Activated T-cell treated with anti-CD3 and anti-CD28 coated beads, Interleukin-2, amount 50 U/mL, for 4 hours (primary cell): ENCODE measurements around the gene HAT1. TPM values are rescaled to one million over a fixed set of nuclear protein-coding genes. Genes with fewer than 3 reads are reported as not detected.
"Not testable (repeated sequence)": the region's sequence is repeated elsewhere in the genome, so short reads cannot be mapped to it uniquely, and the experiment has no call there.

Experiments
- ATAC-seq, 2 donors: fragments of 200-7000 bp; cut with Tn5 transposase; one replicate each; pipeline ENCODE4 v1.10.0; 2021
- DNase-seq: peaks from one replicate; pipeline ENCODE4 v3.0.0-alpha.2; 2020
- H3K27me3 Mint-ChIP-seq: one replicate; pipeline ENCODE4 v1.8.0; 2021; ENCODE audit warnings: low read depth, mixed read lengths
- H3K36me3 Mint-ChIP-seq: one replicate; pipeline ENCODE4 v1.8.0; 2022; ENCODE audit warnings: mixed read lengths; ENCODE audit not compliant: insufficient read depth
- H3K4me1 Mint-ChIP-seq: one replicate; pipeline ENCODE4 v1.8.0; 2021; ENCODE audit warnings: low read depth, mixed read lengths
- H3K4me3 Mint-ChIP-seq: one replicate; pipeline ENCODE4 v1.8.0; 2021; ENCODE audit warnings: mild to moderate bottlenecking, moderate library complexity, mixed read lengths
- H3K9me3 Mint-ChIP-seq: one replicate; pipeline ENCODE4 v1.8.0; 2021; ENCODE audit warnings: mixed read lengths
- total RNA-seq, 3 donors: library from RNA; stranded (reverse); gene quantifications; one replicate each; pipeline ENCODE4 v1.2.1, GENCODE V29; 2021

The HAT1 gene
- total RNA-seq, 3 donors from 2014 or later = 75.7 to 77.6 (median 76.6) TPM

- peaks cover 7% of the 10 kb centered on the region for H3K36me3 Mint-ChIP-seq
- no peak for ATAC-seq
- no peak overlapping the region for H3K4me3 Mint-ChIP-seq
- DNase-seq = no peak
- H3K4me1 Mint-ChIP-seq = peaks cover 22% of the 10 kb centered on the region
- no peaks in the 10 kb centered on the region for H3K9me3 Mint-ChIP-seq
- H3K27me3 Mint-ChIP-seq = no peaks in the 10 kb centered on the region
Measured at GRCh38 chr2:171895786-171896185, 26.5 kb upstream of the HAT1 start.

GRCh38 chr2:171899623-171900282 is 22.5 kb upstream of the HAT1 start:
- not testable (repeated sequence) for H3K4me3 Mint-ChIP-seq, H3K36me3 Mint-ChIP-seq, H3K9me3 Mint-ChIP-seq, H3K4me1 Mint-ChIP-seq, DNase-seq, H3K27me3 Mint-ChIP-seq, ATAC-seq

- peaks cover 5% of the 10 kb centered on the region for H3K27me3 Mint-ChIP-seq
- H3K4me3 Mint-ChIP-seq = no peak overlapping the region
- H3K9me3 Mint-ChIP-seq = no peaks in the 10 kb centered on the region
- H3K4me1 Mint-ChIP-seq = no peaks in the 10 kb centered on the region
- ATAC-seq (no peak), DNase-seq (no peak)
- H3K36me3 Mint-ChIP-seq = no peaks in the 10 kb centered on the region
Measured at GRCh38 chr2:171902840-171903420, 19.3 kb upstream of the HAT1 start.

- no peaks in the 10 kb centered on the region for H3K4me1 Mint-ChIP-seq
- peaks cover 6% of the 10 kb centered on the region for H3K27me3 Mint-ChIP-seq
- no peak for DNase-seq
- no peaks in the 10 kb centered on the region for H3K36me3 Mint-ChIP-seq
- H3K9me3 Mint-ChIP-seq = no peaks in the 10 kb centered on the region
- no peak overlapping the region for H3K4me3 Mint-ChIP-seq
- no peak for ATAC-seq
Measured at GRCh38 chr2:171908235-171908634, 14.0 kb upstream of the HAT1 start.

GRCh38 chr2:171909266-171909665 is 13.0 kb upstream of the HAT1 start:
- Mint-ChIP-seq H3K27me3 (peaks cover 6% of the 10 kb centered on the region), H3K4me3 (no peak overlapping the region), H3K4me1 (no peaks in the 10 kb centered on the region), H3K9me3 (no peaks in the 10 kb centered on the region), H3K36me3 (no peaks in the 10 kb centered on the region)
- ATAC-seq (no peak), DNase-seq (no peak)

- Mint-ChIP-seq H3K4me3 (no peak overlapping the region), H3K36me3 (no peaks in the 10 kb centered on the region), H3K4me1 (no peaks in the 10 kb centered on the region), H3K27me3 (peaks cover 2% of the 10 kb centered on the region), H3K9me3 (no peaks in the 10 kb centered on the region)
- DNase-seq (no peak), ATAC-seq (no peak)
Measured at GRCh38 chr2:171910494-171910893, 11.8 kb upstream of the HAT1 start.

- no peak for DNase-seq
- H3K4me1 Mint-ChIP-seq = no peaks in the 10 kb centered on the region
- H3K27me3 Mint-ChIP-seq = no peaks in the 10 kb centered on the region
- H3K4me3 Mint-ChIP-seq = no peak overlapping the region
- H3K36me3 Mint-ChIP-seq = no peaks in the 10 kb centered on the region
- no peaks in the 10 kb centered on the region for H3K9me3 Mint-ChIP-seq
- ATAC-seq = no peak
Measured at GRCh38 chr2:171913517-171913916, 8.7 kb upstream of the HAT1 start.

GRCh38 chr2:171919453-171919852 is 2.8 kb upstream of the HAT1 start:
- ATAC-seq = no peak
- Mint-ChIP-seq H3K9me3 (no peaks in the 10 kb centered on the region), H3K4me3 (no peak overlapping the region), H3K4me1 (peaks cover 20% of the 10 kb centered on the region), H3K36me3 (no peaks in the 10 kb centered on the region), H3K27me3 (no peaks in the 10 kb centered on the region)
- no peak for DNase-seq

GRCh38 chr2:171921970-171922229 is 361 bp upstream of the HAT1 start:
- Mint-ChIP-seq H3K36me3 (peaks cover 2% of the 10 kb centered on the region), H3K9me3 (no peaks in the 10 kb centered on the region)
- peak in 1 of 2 donors; percentile 12 for ATAC-seq

GRCh38 chr2:171923206-171923605 is 945 bp downstream of the HAT1 start:
- H3K36me3 Mint-ChIP-seq = peaks cover 5% of the 10 kb centered on the region
- H3K4me1 Mint-ChIP-seq = peaks cover 34% of the 10 kb centered on the region
- no peaks in the 10 kb centered on the region for H3K27me3 Mint-ChIP-seq
- H3K4me3 Mint-ChIP-seq = peak overlapping the region; percentile 95
- DNase-seq = no peak
- ATAC-seq = no peak
- no peaks in the 10 kb centered on the region for H3K9me3 Mint-ChIP-seq

More at GRCh38 chr2:171921970-171922229, 361 bp upstream of the HAT1 start:
- Mint-ChIP-seq H3K27me3 (no peaks in the 10 kb centered on the region), H3K4me3 (peak overlapping the region; percentile 95), H3K4me1 (peaks cover 29% of the 10 kb centered on the region)
- DNase-seq = no peak

- H3K36me3 Mint-ChIP-seq = peaks cover 15% of the 10 kb centered on the region
- H3K9me3 Mint-ChIP-seq = no peaks in the 10 kb centered on the region
- no peaks in the 10 kb centered on the region for H3K27me3 Mint-ChIP-seq
- peaks cover 43% of the 10 kb centered on the region for H3K4me1 Mint-ChIP-seq
- H3K4me3 Mint-ChIP-seq = peak overlapping the region; percentile 95
- DNase-seq (no peak), ATAC-seq (no peak)
Measured at GRCh38 chr2:171924170-171924942, 2.1 kb downstream of the HAT1 start.

- ATAC-seq (no peak), DNase-seq (no peak)
- peaks cover 35% of the 10 kb centered on the region for H3K36me3 Mint-ChIP-seq
- H3K27me3 Mint-ChIP-seq = no peaks in the 10 kb centered on the region
- H3K4me3 Mint-ChIP-seq = no peak overlapping the region
- H3K9me3 Mint-ChIP-seq = no peaks in the 10 kb centered on the region
- peaks cover 46% of the 10 kb centered on the region for H3K4me1 Mint-ChIP-seq
Measured at GRCh38 chr2:171930385-171930784, 8.1 kb downstream of the HAT1 start.

GRCh38 chr2:171939058-171939742 is 16.9 kb downstream of the HAT1 start:
- H3K4me3 Mint-ChIP-seq = no peak overlapping the region
- no peaks in the 10 kb centered on the region for H3K9me3 Mint-ChIP-seq
- peaks cover 20% of the 10 kb centered on the region for H3K4me1 Mint-ChIP-seq
- no peak for ATAC-seq
- peaks cover 22% of the 10 kb centered on the region for H3K36me3 Mint-ChIP-seq
- H3K27me3 Mint-ChIP-seq = no peaks in the 10 kb centered on the region
- no peak for DNase-seq

GRCh38 chr2:171939743-171940071 is 17.4 kb downstream of the HAT1 start:
- Mint-ChIP-seq H3K4me3 (no peak overlapping the region), H3K36me3 (peaks cover 21% of the 10 kb centered on the region), H3K9me3 (no peaks in the 10 kb centered on the region), H3K4me1 (peaks cover 17% of the 10 kb centered on the region), H3K27me3 (no peaks in the 10 kb centered on the region)
- DNase-seq = no peak
- no peak for ATAC-seq

GRCh38 chr2:171941316-171941699 is 19.0 kb downstream of the HAT1 start:
- H3K4me1 Mint-ChIP-seq = peaks cover 9% of the 10 kb centered on the region
- H3K36me3 Mint-ChIP-seq = peaks cover 15% of the 10 kb centered on the region
- H3K27me3 Mint-ChIP-seq = no peaks in the 10 kb centered on the region
- H3K4me3 Mint-ChIP-seq = no peak overlapping the region
- ATAC-seq = no peak
- DNase-seq = no peak
- H3K9me3 Mint-ChIP-seq = no peaks in the 10 kb centered on the region
